Loucy (cell line): ENCODE measurements around the gene SBF2.

Experiments
- H2AFZ ChIP-seq: fragments of 200-600 bp; sonication (generic); 2 replicates; pipeline ENCODE4 v1.6.0; 2016; ENCODE audit warnings: antibody characterized with exemption, mild to moderate bottlenecking, low read length, moderate library complexity
- H3F3A ChIP-seq: fragments of 200-600 bp; 2 replicates; pipeline ENCODE4 v1.6.0; 2016; ENCODE audit warnings: antibody characterized with exemption, low read depth, mild to moderate bottlenecking
- H3K27me3 ChIP-seq: fragments of 200-600 bp; sonication (generic); 2 replicates; pipeline ENCODE4 v1.6.1; 2014; ENCODE audit warnings: low read length, mild to moderate bottlenecking; ENCODE audit not compliant: insufficient read depth, poor library complexity, severe bottlenecking
- H3K36me3 ChIP-seq: fragments of 200-600 bp; sonication (generic); 2 replicates; pipeline ENCODE4 v1.6.1; 2016; ENCODE audit warnings: low read length; ENCODE audit not compliant: insufficient read depth
- H3K4me1 ChIP-seq: fragments of 200-600 bp; sonication (generic); 2 replicates; pipeline ENCODE4 v1.5.1; 2014; ENCODE audit warnings: low read length, mild to moderate bottlenecking; ENCODE audit not compliant: insufficient read depth, poor library complexity, severe bottlenecking
- H3K4me2 ChIP-seq: fragments of 200-600 bp; sonication (generic); 2 replicates; pipeline ENCODE4 v1.6.0; 2014; ENCODE audit warnings: antibody characterized with exemption, low read length, low read depth, mild to moderate bottlenecking; ENCODE audit not compliant: poor library complexity, severe bottlenecking
- H3K4me3 ChIP-seq: fragments of 200-600 bp; sonication (generic); 2 replicates; pipeline ENCODE4 v1.5.1; 2014; ENCODE audit warnings: low read length, mild to moderate bottlenecking, mixed read lengths; ENCODE audit not compliant: poor library complexity, severe bottlenecking
- H3K79me2 ChIP-seq: fragments of 200-600 bp; sonication (generic); 2 replicates; pipeline ENCODE4 v1.6.1; 2014; ENCODE audit warnings: low read length; ENCODE audit not compliant: insufficient read depth
- H3K9ac ChIP-seq: fragments of 200-600 bp; sonication (generic); 2 replicates; pipeline ENCODE4 v1.6.0; 2014; ENCODE audit warnings: mild to moderate bottlenecking, low read depth, low read length, moderate library complexity; ENCODE audit not compliant: poor library complexity, severe bottlenecking
- H3K9me2 ChIP-seq: fragments of 200-600 bp; sonication (generic); replicated peaks from 2 replicates; pipeline ENCODE4 v1.6.1; 2016; ENCODE audit warnings: low read depth, low read length, mixed read lengths
- H3K9me3 ChIP-seq: fragments of 200-600 bp; sonication (generic); 2 replicates; pipeline ENCODE4 v1.6.1; 2014; ENCODE audit warnings: mild to moderate bottlenecking, antibody characterized with exemption, low read length, low read depth; ENCODE audit not compliant: insufficient read depth
- H4K20me1 ChIP-seq: fragments of 200-600 bp; sonication (generic); 2 replicates; pipeline ENCODE4 v1.6.0; 2014; ENCODE audit warnings: antibody characterized with exemption, low read length, mild to moderate bottlenecking; ENCODE audit not compliant: insufficient read depth, poor library complexity, severe bottlenecking
- EZH2phosphoT487 ChIP-seq: fragments of 200-600 bp; IDR thresholded peaks from 2 replicates; pipeline ENCODE4 v1.6.1; 2018; ENCODE audit warnings: antibody characterized with exemption, mild to moderate bottlenecking, moderate library complexity, borderline replicate concordance
- TF ChIP-seq, protein P1 (sequence below): fragments of 200-600 bp; sonication (generic); conservative IDR thresholded peaks from 2 replicates; pipeline ENCODE4 v1.5.1; 2014; ENCODE audit warnings: mild to moderate bottlenecking, antibody characterized with exemption, low read length

Gene SBF2

GRCh38 chr11:10222399-10222798 lies 71.6 kb downstream of the SBF2 start:
- no peaks in the 10 kb centered on the region for H3K9me3 ChIP-seq
- H3K9me2 ChIP-seq = no peaks in the 10 kb centered on the region
- H3K9ac ChIP-seq = no peak overlapping the region
- H3K27me3 ChIP-seq = no peaks in the 10 kb centered on the region
- no peak overlapping the region for H3K4me3 ChIP-seq
- no peaks in the 10 kb centered on the region for H3F3A ChIP-seq
- no peaks in the 10 kb centered on the region for H4K20me1 ChIP-seq
- H3K36me3 ChIP-seq = no peaks in the 10 kb centered on the region
- no peak overlapping the region for H3K4me2 ChIP-seq
- no peaks in the 10 kb centered on the region for H3K79me2 ChIP-seq
- no peak for TF ChIP-seq EZH2phosphoT487
- TF ChIP-seq, protein P1, sequence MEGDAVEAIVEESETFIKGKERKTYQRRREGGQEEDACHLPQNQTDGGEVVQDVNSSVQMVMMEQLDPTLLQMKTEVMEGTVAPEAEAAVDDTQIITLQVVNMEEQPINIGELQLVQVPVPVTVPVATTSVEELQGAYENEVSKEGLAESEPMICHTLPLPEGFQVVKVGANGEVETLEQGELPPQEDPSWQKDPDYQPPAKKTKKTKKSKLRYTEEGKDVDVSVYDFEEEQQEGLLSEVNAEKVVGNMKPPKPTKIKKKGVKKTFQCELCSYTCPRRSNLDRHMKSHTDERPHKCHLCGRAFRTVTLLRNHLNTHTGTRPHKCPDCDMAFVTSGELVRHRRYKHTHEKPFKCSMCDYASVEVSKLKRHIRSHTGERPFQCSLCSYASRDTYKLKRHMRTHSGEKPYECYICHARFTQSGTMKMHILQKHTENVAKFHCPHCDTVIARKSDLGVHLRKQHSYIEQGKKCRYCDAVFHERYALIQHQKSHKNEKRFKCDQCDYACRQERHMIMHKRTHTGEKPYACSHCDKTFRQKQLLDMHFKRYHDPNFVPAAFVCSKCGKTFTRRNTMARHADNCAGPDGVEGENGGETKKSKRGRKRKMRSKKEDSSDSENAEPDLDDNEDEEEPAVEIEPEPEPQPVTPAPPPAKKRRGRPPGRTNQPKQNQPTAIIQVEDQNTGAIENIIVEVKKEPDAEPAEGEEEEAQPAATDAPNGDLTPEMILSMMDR = no peak
- H3K4me1 ChIP-seq = no peaks in the 10 kb centered on the region
- no peak overlapping the region for H2AFZ ChIP-seq

GRCh38 chr11:10221342-10221741 lies 72.7 kb downstream of the SBF2 start:
- Histone ChIP-seq H3K4me2 (no peak overlapping the region), H2AFZ (no peak overlapping the region), H3K9me3 (no peaks in the 10 kb centered on the region), H3K36me3 (no peaks in the 10 kb centered on the region), H3K79me2 (no peaks in the 10 kb centered on the region), H3K9me2 (no peaks in the 10 kb centered on the region), H3K4me1 (no peaks in the 10 kb centered on the region), H4K20me1 (no peaks in the 10 kb centered on the region), H3K27me3 (no peaks in the 10 kb centered on the region), H3K9ac (no peak overlapping the region), H3F3A (no peaks in the 10 kb centered on the region), H3K4me3 (no peak overlapping the region)
- no peak for TF ChIP-seq EZH2phosphoT487
- TF ChIP-seq, protein P1 = no peak

- H3K27me3 ChIP-seq = no peaks in the 10 kb centered on the region
- H3K9me3 ChIP-seq = no peaks in the 10 kb centered on the region
- peaks cover 8% of the 10 kb centered on the region for H3K4me1 ChIP-seq
- no peaks in the 10 kb centered on the region for H3K9me2 ChIP-seq
- H3K4me3 ChIP-seq = no peak overlapping the region
- no peaks in the 10 kb centered on the region for H4K20me1 ChIP-seq
- no peaks in the 10 kb centered on the region for H3F3A ChIP-seq
- no peak overlapping the region for H3K4me2 ChIP-seq
- no peaks in the 10 kb centered on the region for H3K79me2 ChIP-seq
- no peak overlapping the region for H3K9ac ChIP-seq
- TF ChIP-seq, protein P1 = no peak
- TF ChIP-seq EZH2phosphoT487 = no peak
- H2AFZ ChIP-seq = no peak overlapping the region
- H3K36me3 ChIP-seq = no peaks in the 10 kb centered on the region
Measured at GRCh38 chr11:10211470-10211869, 82.5 kb downstream of the SBF2 start.
